Liver (tissue), 9 donors: ENCODE results near the gene UBASH3A. TPM values are rescaled to one million over a fixed set of nuclear protein-coding genes. Genes with fewer than 3 reads are reported as not detected.

Experiments
- DNase-seq: peaks from one replicate; pipeline ENCODE4 v3.0.0-alpha.2; 2017; ENCODE audit warnings: low spot score
- H3K27ac ChIP-seq, 2 donors: one replicate each; pipeline ENCODE4 v1.7.0; 2013; ENCODE audit warnings: inconsistent platforms in 2 of 2, low read length in 2 of 2, control low read depth in 1 of 2, low read depth in 1 of 2, mild to moderate bottlenecking in 1 of 2
- H3K27me3 ChIP-seq, 4 donors: one replicate each; pipeline versions ENCODE4 v1.6.1 to v1.7.0; 2013; ENCODE audit warnings: low read length in 3 of 4, inconsistent platforms in 1 of 4, mild to moderate bottlenecking in 1 of 4, moderate library complexity in 1 of 4; ENCODE audit not compliant: control insufficient read depth in 4 of 4, insufficient read depth in 4 of 4
- H3K36me3 ChIP-seq, 4 donors: one replicate each; pipeline versions ENCODE4 v1.6.1 to v1.7.0; 2013; ENCODE audit warnings: low read length in 3 of 4, mild to moderate bottlenecking in 3 of 4, low read depth in 1 of 4, moderate library complexity in 1 of 4; ENCODE audit not compliant: control insufficient read depth in 4 of 4, insufficient read depth in 3 of 4
- H3K4me1 ChIP-seq, 4 donors: one replicate each; pipeline versions ENCODE4 v1.6.1 to v1.7.0; 2013; ENCODE audit warnings: low read length in 3 of 4, mild to moderate bottlenecking in 3 of 4, moderate library complexity in 1 of 4; ENCODE audit not compliant: control insufficient read depth in 4 of 4, insufficient read depth in 4 of 4
- H3K4me3 ChIP-seq, 3 donors: one replicate each; pipeline versions ENCODE4 v1.6.1 to v1.7.0; 2013; ENCODE audit warnings: low read length in 3 of 3, control low read depth in 1 of 3, low read depth in 1 of 3, mild to moderate bottlenecking in 1 of 3
- H3K9ac ChIP-seq, 2 donors: one replicate each; pipeline ENCODE4 v1.7.0; 2013; ENCODE audit warnings: low read length in 2 of 2, mild to moderate bottlenecking in 2 of 2, moderate library complexity in 2 of 2, control low read depth in 1 of 2, low read depth in 1 of 2
- H3K9me3 ChIP-seq, 4 donors: one replicate each; pipeline versions ENCODE4 v1.6.1 to v1.7.0; 2013; ENCODE audit warnings: low read length in 3 of 4; ENCODE audit not compliant: control insufficient read depth in 4 of 4
- CTCF ChIP-seq: fragments of 150-350 bp; IDR thresholded peaks from 2 replicates; pipeline ENCODE4 v1.5.1; 2017; ENCODE audit warnings: improper control_type of control experiment, low read depth, low read length; ENCODE audit not compliant: missing input control
- EGR1 ChIP-seq, 2 donors: IDR thresholded peaks; 2 replicates each; pipeline ENCODE4 v1.6.1; 2016 to 2018; ENCODE audit warnings: antibody characterized with exemption in 2 of 2, low read depth in 2 of 2
- FOXA1 ChIP-seq: IDR thresholded peaks from 2 replicates; pipeline ENCODE4 v1.6.1; 2016; ENCODE audit warnings: antibody characterized with exemption
- FOXA2 ChIP-seq: IDR thresholded peaks from 2 replicates; pipeline ENCODE4 v1.6.1; 2016; ENCODE audit warnings: antibody characterized with exemption
- GABPA ChIP-seq, 2 donors: IDR thresholded peaks in 1 of 2; conservative IDR thresholded peaks in 1 of 2; 2 replicates each; pipeline ENCODE4 v1.6.1; 2016; ENCODE audit warnings: antibody characterized with exemption in 2 of 2, mild to moderate bottlenecking in 1 of 2, moderate library complexity in 1 of 2
- HNF4A ChIP-seq, 2 donors: conservative IDR thresholded peaks; 2 replicates each; pipeline ENCODE4 v1.6.1; 2016; ENCODE audit warnings: antibody characterized with exemption in 2 of 2, mild to moderate bottlenecking in 2 of 2
- HNF4G ChIP-seq: IDR thresholded peaks from 2 replicates; pipeline ENCODE4 v1.6.1; 2016; ENCODE audit warnings: antibody characterized with exemption
- JUND ChIP-seq, 2 donors: IDR thresholded peaks; 2 replicates each; pipeline ENCODE4 v1.6.1; 2016; ENCODE audit warnings: antibody characterized with exemption in 2 of 2
- MAX ChIP-seq: IDR thresholded peaks from 2 replicates; pipeline ENCODE4 v1.6.1; 2016; ENCODE audit warnings: antibody characterized with exemption
- NR2F2 ChIP-seq: IDR thresholded peaks from 2 replicates; pipeline ENCODE4 v1.6.1; 2016; ENCODE audit warnings: antibody characterized with exemption
- RAD21 ChIP-seq, 2 donors: IDR thresholded peaks; 2 replicates each; pipeline ENCODE4 v1.6.1; 2016; ENCODE audit warnings: antibody characterized with exemption in 2 of 2, mild to moderate bottlenecking in 2 of 2
- REST ChIP-seq: IDR thresholded peaks from 2 replicates; pipeline ENCODE4 v1.6.1; 2016; ENCODE audit warnings: antibody characterized with exemption, mild to moderate bottlenecking
- RXRA ChIP-seq, 2 donors: IDR thresholded peaks; 2 replicates each; pipeline ENCODE4 v1.6.1; 2017 to 2018; ENCODE audit warnings: antibody characterized with exemption in 2 of 2, mild to moderate bottlenecking in 1 of 2
- SP1 ChIP-seq: IDR thresholded peaks from 2 replicates; pipeline ENCODE4 v1.6.1; 2018; ENCODE audit warnings: antibody characterized with exemption, mild to moderate bottlenecking
- TAF1 ChIP-seq: conservative IDR thresholded peaks from 2 replicates; pipeline ENCODE4 v1.6.1; 2016; ENCODE audit warnings: antibody characterized with exemption, mild to moderate bottlenecking
- YY1 ChIP-seq: IDR thresholded peaks from 2 replicates; pipeline ENCODE4 v1.6.1; 2016; ENCODE audit warnings: antibody characterized with exemption, mild to moderate bottlenecking
- ZBTB33 ChIP-seq: IDR thresholded peaks from 2 replicates; pipeline ENCODE4 v1.6.1; 2016; ENCODE audit warnings: antibody characterized with exemption
- WGBS: extraction: QIAGEN DNeasy Blood & Tissue Kit; methylation state at CpG from one replicate; pipeline ENCODE4 v1.1.7; 2013; 5-methylcytosine and 5-hydroxymethylcytosine counted together
- polyA plus RNA-seq, 2 donors: library from polyadenylated mRNA; stranded (reverse) in 1 of 2; unstranded in 1 of 2; fragments of 200-250 nt in 1 of 2; fragments of >200 nt in 1 of 2; fragmentation: Nextera tagmentation in 1 of 2; extraction: Ambion mirVana in 1 of 2; gene quantifications; one replicate each; pipeline versions ENCODE4 v1.2.1 to v1.2.3, GENCODE V29; 2013 to 2015
- total RNA-seq, 2 donors: library from RNA; depleted of rRNA; stranded (reverse); fragments of >200 nt; gene quantifications; one replicate each; pipeline ENCODE4 v1.2.3, GENCODE V29; 2014
- TF ChIP-seq, protein P1 (sequence below): IDR thresholded peaks from 2 replicates; pipeline ENCODE4 v1.6.1; 2016; ENCODE audit warnings: antibody characterized with exemption
- donor health status: healthy.
- donor health status: healthy.
- donor health status: healthy.
- donor health status: healthy.
- donor health status: healthy.

The UBASH3A gene
- total and polyA plus RNA-seq, 4 donors, result 0.10 to 0.75 (median 0.45) TPM

DNA sequence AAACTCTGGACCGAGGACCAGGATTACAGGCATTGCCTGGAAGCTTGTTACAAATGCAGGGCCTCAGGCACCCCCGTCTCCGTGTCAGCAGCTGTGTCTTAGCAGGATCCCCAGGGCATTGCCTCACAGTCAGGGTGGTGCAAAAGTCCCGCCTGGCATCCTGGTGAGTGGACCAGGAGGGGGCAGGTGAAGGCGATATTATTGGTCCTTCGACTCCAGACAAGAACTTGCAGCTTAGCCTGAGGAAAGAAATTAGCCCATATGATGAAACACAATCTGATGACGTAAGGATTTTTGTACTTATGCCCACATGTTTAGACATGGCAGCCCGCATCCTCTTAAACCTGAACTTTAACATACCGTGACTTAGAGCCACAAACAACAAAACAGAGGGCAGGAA lies 51.5 kb downstream of the UBASH3A start (continued):
- TF ChIP-seq HNF4G (no peak), ZBTB33 (no peak)

DNA sequence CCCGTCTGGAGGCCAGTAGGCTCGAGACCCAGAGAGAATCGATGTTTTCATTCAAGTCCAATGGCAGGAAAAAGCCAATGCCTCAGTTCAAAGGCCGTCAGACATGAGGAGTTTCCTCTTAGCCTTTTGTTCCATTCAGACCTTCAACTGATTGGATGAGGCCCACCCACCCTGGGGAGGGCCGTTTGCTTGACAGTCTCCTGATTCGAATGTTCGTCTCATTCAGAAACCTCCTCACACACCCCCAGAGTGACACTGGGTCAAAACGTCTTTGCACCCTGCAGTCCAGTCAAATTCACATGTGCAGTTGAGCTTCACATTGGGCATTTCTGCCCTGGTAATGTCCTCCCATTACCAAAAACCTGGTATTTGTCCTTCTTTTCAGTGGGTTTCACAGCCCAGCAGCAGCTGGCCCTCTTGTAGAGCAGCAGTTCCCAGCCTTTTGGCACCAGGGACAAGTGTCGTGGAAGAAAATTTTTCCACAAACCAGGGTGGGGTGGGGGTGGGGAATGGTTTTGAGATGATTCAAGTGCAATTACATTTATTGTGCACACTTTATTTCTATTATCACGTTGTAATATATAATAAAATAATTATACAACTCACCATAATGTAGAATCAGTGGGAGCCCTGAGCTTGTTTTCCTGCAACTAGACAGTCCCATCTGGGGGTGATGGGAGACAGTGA lies 52.2 kb downstream of the UBASH3A start:
- WGBS, result 83% methylated on average over 10 of the region's 10 CpGs
- H3K27me3 ChIP-seq, result no peaks in the 10 kb centered on the region
- H3K9me3 ChIP-seq, result no peaks in the 10 kb centered on the region
- H3K4me3 ChIP-seq, result no peak overlapping the region
- no peak overlapping the region for H3K9ac ChIP-seq
- H3K4me1 ChIP-seq, result no peaks in the 10 kb centered on the region
- no peak overlapping the region for H3K27ac ChIP-seq
- DNase-seq, result no peak
- TF ChIP-seq GABPA (IDR thresholded peaks at IDR 0.05 in 1 of 2, conservative IDR thresholded peaks at IDR 0.05 in 1 of 2), result no peak
- no peak for TF ChIP-seq FOXA1
- no peak for TF ChIP-seq ZBTB33
- H3K36me3 ChIP-seq, result no peaks in the 10 kb centered on the region

DNA sequence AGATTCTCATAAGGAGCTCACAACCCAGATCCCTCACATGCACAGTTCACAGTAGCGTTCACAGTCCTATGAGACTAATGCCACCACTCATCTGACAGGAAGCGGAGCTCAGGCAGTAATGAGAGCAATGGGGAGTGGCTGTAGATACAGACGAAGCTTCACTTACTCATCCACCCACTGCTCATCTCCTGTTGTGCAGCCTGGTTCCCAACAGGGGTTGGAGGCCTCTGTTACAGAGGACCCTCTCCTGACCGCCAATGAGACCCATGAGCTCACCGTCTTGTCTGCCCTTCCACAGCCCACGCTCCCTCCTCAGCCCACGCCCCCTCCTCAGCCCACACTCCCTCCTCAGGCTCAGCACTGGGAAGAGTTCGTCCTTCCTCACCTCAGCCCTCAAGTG lies 52.8 kb downstream of the UBASH3A start:
- H3K4me1 ChIP-seq, result no peaks in the 10 kb centered on the region

More for the DNA sequence above, 52.8 kb downstream of the UBASH3A start:
- H3K27me3 ChIP-seq, result no peaks in the 10 kb centered on the region
- H3K36me3 ChIP-seq, result no peaks in the 10 kb centered on the region
- DNase-seq, result no peak
- H3K4me3 ChIP-seq, result no peak overlapping the region
- no peaks in the 10 kb centered on the region for H3K9me3 ChIP-seq
- H3K27ac ChIP-seq, result no peak overlapping the region
- WGBS, result 85% methylated on average over 8 of the region's 8 CpGs
- H3K9ac ChIP-seq, result no peak overlapping the region
- TF ChIP-seq RXRA (IDR thresholded peaks at IDR 0.05), result no peak
- TF ChIP-seq HNF4G, result no peak
- TF ChIP-seq YY1, result no peak
- TF ChIP-seq REST, result no peak
- TF ChIP-seq HNF4A (conservative IDR thresholded peaks at IDR 0.05), result no peak
- TF ChIP-seq RAD21 (IDR thresholded peaks at IDR 0.05), result no peak
- TF ChIP-seq EGR1 (IDR thresholded peaks at IDR 0.05; ENCODE audit: low read depth in 2 of 2), result no peak
- TF ChIP-seq MAX, result no peak
- TF ChIP-seq, protein P1, sequence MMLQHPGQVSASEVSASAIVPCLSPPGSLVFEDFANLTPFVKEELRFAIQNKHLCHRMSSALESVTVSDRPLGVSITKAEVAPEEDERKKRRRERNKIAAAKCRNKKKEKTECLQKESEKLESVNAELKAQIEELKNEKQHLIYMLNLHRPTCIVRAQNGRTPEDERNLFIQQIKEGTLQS, result no peak
- TF ChIP-seq CTCF, result no peak
- no peak for TF ChIP-seq JUND (IDR thresholded peaks at IDR 0.05)
- TF ChIP-seq SP1, result no peak
- TF ChIP-seq FOXA2, result no peak
- TF ChIP-seq FOXA1, result no peak
- no peak for TF ChIP-seq TAF1
- TF ChIP-seq NR2F2, result no peak
